Endothelial cell of umbilical vein (primary cell): Measurements from ENCODE around the gene PAQR4. TPM values are rescaled to one million over a fixed set of nuclear protein-coding genes. Genes with fewer than 3 reads are reported as not detected.

Experiments
- BruUV-seq: library from RNA; stranded (reverse); fragments of 400-500 nt; replicated peaks from 2 replicates; lab custom pipeline; 2021; lab: Mats Ljungman, UMichigan
- CTCF ChIA-PET: fragments of 300-600, 350-600 bp; sonication (Branson Sonifier 250); formaldehyde crosslinking; loops from one replicate; lab custom pipeline; 2021; ENCODE audit warnings: antibody characterized with exemption, inconsistent platforms; lab: Charles Lee
- POLR2A ChIA-PET: fragments of 300-600, 350-600 bp; sonication (Branson Sonifier 250); formaldehyde crosslinking; loops from one replicate; lab custom pipeline; 2021; ENCODE audit warnings: antibody characterized with exemption, inconsistent platforms; lab: Charles Lee
- DNase-seq: peaks from one replicate; pipeline ENCODE4 v3.0.0-alpha.2; 2011; ENCODE audit warnings: low read depth, low spot score
- FAIRE-seq: peaks from 2 replicates; lab custom pipeline; 2011; peaks lifted over from hg19 to GRCh38; lab: Jason Lieb, UNC
- H2AFZ ChIP-seq: 2 replicates; pipeline ENCODE4 v1.6.0; 2012; ENCODE audit warnings: low read depth, low read length, control low read depth, inconsistent platforms
- H3K27ac ChIP-seq: 2 replicates; pipeline ENCODE4 v1.5.1; 2011; ENCODE audit warnings: low read depth, mild to moderate bottlenecking, control low read depth, low read length, moderate library complexity; ENCODE audit not compliant: insufficient read depth
- H3K27me3 ChIP-seq, 2 experiments: 2 replicates each; pipeline versions ENCODE4 v1.6.0 to v1.6.1; 2011; ENCODE audit warnings: low read length in 2 of 2, mixed read lengths in 1 of 2; ENCODE audit not compliant: control insufficient read depth in 2 of 2, insufficient read depth in 2 of 2
- H3K36me3 ChIP-seq, 2 experiments: 2 replicates in 1 of 2; 3 replicates in 1 of 2; pipeline ENCODE4 v1.5.1; 2011; ENCODE audit warnings: low read length in 2 of 2, mild to moderate bottlenecking in 1 of 2, moderate library complexity in 1 of 2; ENCODE audit not compliant: control insufficient read depth in 2 of 2, insufficient read depth in 2 of 2; ENCODE audit errors: extremely low read depth in 1 of 2
- H3K4me1 ChIP-seq: 3 replicates; pipeline ENCODE4 v1.5.1; 2011; ENCODE audit warnings: mild to moderate bottlenecking, low read length; ENCODE audit not compliant: control insufficient read depth, insufficient read depth; ENCODE audit errors: extremely low read depth
- H3K4me2 ChIP-seq: 2 replicates; pipeline ENCODE4 v1.6.1; 2011; ENCODE audit warnings: low read length, control low read depth, mixed read lengths; ENCODE audit not compliant: insufficient read depth
- H3K4me3 ChIP-seq, 3 experiments: fragments of 200-600 bp in 1 of 3; sonication (generic), shearing (Covaris generic) in 1 of 3; replicated peaks in 1 of 3; 2 replicates each; pipeline ENCODE4 v1.5.1; 2011 to 2016; ENCODE audit warnings: control low read depth in 3 of 3, low read length in 3 of 3, mild to moderate bottlenecking in 2 of 3, inconsistent platforms in 1 of 3, low read depth in 1 of 3, moderate library complexity in 1 of 3; ENCODE audit not compliant: insufficient read depth in 1 of 3
- H3K79me2 ChIP-seq: 2 replicates; pipeline ENCODE4 v1.6.0; 2012; ENCODE audit warnings: low read length, inconsistent platforms; ENCODE audit not compliant: control insufficient read depth, insufficient read depth
- H3K9ac ChIP-seq: replicated peaks from 2 replicates; pipeline ENCODE3; 2011; ENCODE audit warnings: low read length, control low read depth; ENCODE audit not compliant: insufficient read depth; ENCODE audit errors: extremely low read depth
- H3K9me1 ChIP-seq: replicated peaks from 3 replicates; pipeline ENCODE4 v1.6.0; 2011; ENCODE audit warnings: mild to moderate bottlenecking, low read length; ENCODE audit not compliant: control insufficient read depth, insufficient read depth; ENCODE audit errors: extremely low read depth
- H3K9me3 ChIP-seq: replicated peaks from 2 replicates; pipeline ENCODE4 v1.5.1; 2012; ENCODE audit warnings: low read length, inconsistent platforms; ENCODE audit not compliant: control insufficient read depth, insufficient read depth
- H4K20me1 ChIP-seq: replicated peaks from 2 replicates; pipeline ENCODE3; 2011; ENCODE audit warnings: mild to moderate bottlenecking, low read length; ENCODE audit not compliant: control insufficient read depth, insufficient read depth; ENCODE audit errors: extremely low read depth
- CTCF ChIP-seq, 2 donors: IDR thresholded peaks; 1 replicate in 1 of 2; 2 replicates in 1 of 2; pipeline ENCODE4 v1.5.1; 2011; ENCODE audit warnings: low read length in 2 of 2, mild to moderate bottlenecking in 2 of 2, moderate library complexity in 2 of 2, control low read depth in 1 of 2, inconsistent platforms in 1 of 2, low read depth in 1 of 2; ENCODE audit not compliant: insufficient read depth in 1 of 2; ENCODE audit errors: extremely low read depth in 1 of 2
- EZH2 ChIP-seq: IDR thresholded peaks from 2 replicates; pipeline ENCODE4 v1.6.1; 2012; ENCODE audit warnings: borderline replicate concordance, low read depth, mild to moderate bottlenecking, moderate library complexity, low read length, inconsistent platforms; ENCODE audit not compliant: severe bottlenecking
- FOS ChIP-seq: IDR thresholded peaks from 2 replicates; pipeline ENCODE4 v1.6.1; 2011; ENCODE audit warnings: mild to moderate bottlenecking, low read length, moderate library complexity, borderline replicate concordance; ENCODE audit not compliant: insufficient read depth
- GATA2 ChIP-seq: IDR thresholded peaks from 2 replicates; pipeline ENCODE4 v1.7.0; 2011; ENCODE audit warnings: low read depth, mild to moderate bottlenecking, moderate library complexity, mixed read lengths, low read length; ENCODE audit not compliant: insufficient read length, insufficient read depth
- JUN ChIP-seq: IDR thresholded peaks from 2 replicates; pipeline ENCODE4 v1.6.1; 2011; ENCODE audit warnings: borderline replicate concordance, low read depth; ENCODE audit not compliant: insufficient read length, insufficient read depth
- MAX ChIP-seq: IDR thresholded peaks from 2 replicates; pipeline ENCODE4 v1.6.1; 2011; ENCODE audit not compliant: insufficient read depth, insufficient read length
- MYC ChIP-seq: IDR thresholded peaks from one replicate; pipeline ENCODE4 v1.6.1; 2011; ENCODE audit warnings: mild to moderate bottlenecking, low read depth, low read length
- POLR2A ChIP-seq: IDR thresholded peaks from 2 replicates; pipeline ENCODE4 v1.6.1; 2012; ENCODE audit warnings: low read depth, mild to moderate bottlenecking, control low read depth, low read length
- POLR2AphosphoS5 ChIP-seq: IDR thresholded peaks from 2 replicates; pipeline ENCODE4 v1.6.1; 2012; ENCODE audit warnings: low read depth, mild to moderate bottlenecking, control low read depth, low read length, moderate library complexity; ENCODE audit not compliant: insufficient read depth
- dilution Hi-C: fragments of 300-500 bp; cut with MboI; formaldehyde crosslinking; loops from one replicate; pipeline ENCODE4 v1.15.0; 2019; ENCODE audit warnings: low sequenced_read_pairs; ENCODE audit not compliant: extremely low pct_ligation_motif_present
- intact Hi-C: fragments of 100-400 bp; cut with micrococcal nuclease; formaldehyde crosslinking; loops from one replicate; pipeline ENCODE4 v1.10.0; 2022
- polyA plus RNA-seq, 4 experiments: library from polyadenylated mRNA; depleted of rRNA in 3 of 4; stranded (reverse) in 3 of 4; unstranded in 1 of 4; fragments of >200 nt; gene quantifications; 2 replicates each; pipeline versions ENCODE4 v1.2.1 to v1.2.3, GENCODE V29; 2011 to 2012; ENCODE audit warnings: missing spikeins in 1 of 4
- total RNA-seq: library from RNA; stranded (reverse); gene quantifications from 2 replicates; pipeline ENCODE4 v1.2.3, GENCODE V29; 2021

Gene PAQR4
- total and polyA plus RNA-seq, 2 donors (not counting 3 experiments of a cell fraction or from before 2014, with no cell fraction given): 23.8 to 31.2 TPM

- no peak overlapping the region for H2AFZ ChIP-seq
- TF ChIP-seq MAX: no peak
- no peak for TF ChIP-seq CTCF (IDR thresholded peaks at IDR 0.05; ENCODE audit: extremely low read depth in 1 of 2, insufficient read depth in 1 of 2, low read depth in 1 of 2, low read length in 2 of 2)
- TF ChIP-seq POLR2AphosphoS5: no peak
- TF ChIP-seq EZH2: no peak
- TF ChIP-seq MYC: no peak
- TF ChIP-seq FOS: no peak
- TF ChIP-seq GATA2: no peak
- no peak for TF ChIP-seq POLR2A
- no peak for TF ChIP-seq JUN
- CTCF ChIA-PET: interaction anchor here (0.9 kb wide), 1 partner anchor 44 kb away, joined by 4 read pairs; no protein-coding TSS in a partner anchor
- H3K4me2 ChIP-seq: no peak overlapping the region
- no peaks in the 10 kb centered on the region for H3K36me3 ChIP-seq
- H3K9me1 ChIP-seq: no peaks in the 10 kb centered on the region
- BruUV-seq: no TSS peak
- no peak overlapping the region for H3K9ac ChIP-seq
- no peaks in the 10 kb centered on the region for H4K20me1 ChIP-seq
- POLR2A ChIA-PET: no interaction called here
- FAIRE-seq (no peak), DNase-seq (no peak)
- H3K9me3 ChIP-seq: no peaks in the 10 kb centered on the region
- no peak overlapping the region for H3K4me3 ChIP-seq
- dilution Hi-C loops: no loop called here
- H3K4me1 ChIP-seq: no peaks in the 10 kb centered on the region
- no peak overlapping the region for H3K27ac ChIP-seq
- H3K27me3 ChIP-seq: peaks cover 0 to 5% of the 10 kb centered on the region in 2 experiments
- intact Hi-C loops: no loop called here
- no peaks in the 10 kb centered on the region for H3K79me2 ChIP-seq
Observed at GRCh38 chr16:2987833-2988232, 18.7 kb downstream of the PAQR4 start.
